GM21825 (cell line): ENCODE results near the gene FBXO3.

ENCODE experiments used
- ATAC-seq: cut with Tn5 transposase; IDR thresholded peaks from one replicate; pipeline ENCODE4 v1.9.1; 2021; ENCODE audit warnings: mild to moderate bottlenecking, moderate library complexity; ENCODE audit not compliant: unreplicated experiment

The FBXO3 gene

GRCh38 chr11:33703788-33704187 lies 70.5 kb downstream of the FBXO3 start:
- ATAC-seq = no peak

- ATAC-seq = no peak
Measured at GRCh38 chr11:33703234-33703633, 71.1 kb downstream of the FBXO3 start.

- ATAC-seq = no peak
Measured at GRCh38 chr11:33701302-33702230, 72.8 kb downstream of the FBXO3 start.

- peak; percentile 90 for ATAC-seq
Measured at GRCh38 chr11:33700502-33701271, 73.6 kb downstream of the FBXO3 start, which contains the start of gene C11orf91. C11orf91 (minus strand) TSS chr11:33700826; CDS start chr11:33700740, 86 bp downstream.

GRCh38 chr11:33700063-33700501 lies 74.2 kb downstream of the FBXO3 start:
- no peak for ATAC-seq

DNA sequence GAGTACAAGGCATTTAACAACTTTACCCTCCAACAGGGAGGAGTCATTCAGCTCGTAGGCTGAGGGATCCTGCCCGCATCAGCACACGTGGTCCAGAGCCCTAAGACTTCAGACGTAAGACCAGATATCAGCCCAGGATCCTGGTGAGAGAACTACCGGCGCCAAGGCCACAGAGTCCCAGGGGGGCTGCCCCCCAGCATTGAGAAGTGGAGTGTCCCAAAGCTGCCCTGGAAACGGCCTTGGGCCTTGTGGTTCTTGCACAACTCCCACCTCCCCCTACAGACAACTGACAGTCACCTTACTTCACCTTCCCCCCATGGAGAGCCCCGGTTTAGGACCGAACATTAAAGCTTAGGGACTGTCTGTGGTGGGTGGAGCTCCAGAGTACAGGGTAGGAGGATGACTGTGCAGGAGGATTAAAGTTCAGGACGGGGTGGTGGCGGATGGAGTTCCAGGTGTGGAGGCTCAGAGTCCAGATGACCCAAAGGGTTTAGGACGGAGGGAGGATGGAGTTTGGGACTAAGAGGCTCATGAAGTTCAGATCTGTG lies 74.7 kb downstream of the FBXO3 start:
- no peak for ATAC-seq

GRCh38 chr11:33698921-33699320 lies 75.4 kb downstream of the FBXO3 start:
- no peak for ATAC-seq

DNA sequence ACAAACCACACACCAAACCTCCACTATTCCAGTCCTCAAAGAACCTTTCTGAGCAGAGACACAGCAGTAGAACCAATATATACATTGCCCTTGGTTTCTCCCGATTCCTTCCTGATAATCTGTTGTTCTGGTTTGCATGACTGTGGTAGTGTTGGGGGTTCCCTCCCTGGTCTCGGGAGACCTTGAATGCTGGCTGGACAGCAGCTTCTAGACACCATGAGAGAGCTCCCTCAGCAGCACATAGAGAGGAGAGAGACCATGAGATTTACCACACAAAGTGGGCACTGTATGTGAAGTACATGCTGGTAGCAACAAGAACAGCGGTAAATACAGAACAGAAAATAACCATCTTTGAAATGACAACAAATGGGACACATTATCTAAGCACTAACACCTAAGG lies 76.3 kb downstream of the FBXO3 start:
- ATAC-seq = no peak

DNA sequence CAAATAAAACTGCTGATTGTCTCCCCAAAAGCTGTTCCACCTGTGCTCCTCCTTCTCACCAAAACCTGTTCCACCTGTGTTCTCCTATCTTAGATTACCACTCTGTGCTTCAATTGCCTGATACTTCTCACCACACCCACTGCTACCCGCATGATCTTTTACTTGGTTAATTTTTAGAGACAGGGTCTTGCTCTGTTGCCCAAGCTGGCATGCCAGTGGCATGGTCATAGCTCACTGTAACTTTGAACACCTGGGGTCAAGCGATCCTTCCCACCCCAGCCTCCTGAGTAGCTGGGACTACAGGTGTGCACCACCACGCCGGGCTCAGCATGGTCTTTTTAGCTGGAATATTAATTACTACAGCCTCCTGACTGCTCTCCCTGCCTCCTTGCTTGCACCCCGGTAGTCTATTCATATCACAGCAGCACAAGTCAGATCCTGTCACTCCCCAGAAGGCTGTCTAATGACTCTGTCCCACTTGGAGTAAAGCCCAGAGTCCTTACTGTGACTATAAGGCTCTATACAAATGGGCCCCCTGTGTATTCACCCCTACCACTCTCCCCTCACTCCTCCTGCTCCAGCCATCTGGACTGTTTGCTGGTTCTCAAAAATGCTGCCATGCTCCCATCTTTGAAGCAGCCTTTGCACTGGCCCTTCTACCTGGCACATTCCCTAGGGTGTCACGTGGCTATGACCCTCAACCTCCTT lies 77.2 kb downstream of the FBXO3 start:
- no peak for ATAC-seq

GRCh38 chr11:33696411-33696810 lies 77.9 kb downstream of the FBXO3 start:
- ATAC-seq = no peak

DNA sequence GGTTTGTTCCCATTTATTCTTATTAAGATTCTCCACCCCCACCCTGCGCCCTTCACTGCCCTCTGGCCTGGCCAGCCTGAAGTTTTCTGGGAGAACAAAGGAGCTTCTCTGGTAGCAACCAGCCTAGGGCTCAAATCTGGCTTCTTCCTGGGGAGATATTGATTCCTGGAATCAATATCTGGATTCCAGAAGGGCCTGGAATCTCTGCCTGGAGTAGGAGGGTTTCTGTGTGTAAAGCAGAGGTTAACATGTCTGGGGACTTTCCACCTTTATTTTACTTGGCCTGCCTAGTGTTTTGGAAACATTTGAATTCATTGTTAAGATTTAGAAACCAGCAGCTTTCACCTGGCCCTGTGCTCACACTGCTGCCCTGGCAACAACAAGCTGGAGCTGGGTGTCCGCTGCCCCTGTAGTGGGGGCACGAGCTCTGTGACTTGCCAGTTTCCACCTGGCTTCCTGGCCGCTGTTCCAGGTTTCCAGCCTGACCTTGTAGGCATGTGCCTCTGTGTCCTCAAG lies 79.2 kb downstream of the FBXO3 start:
- ATAC-seq = no peak

- ATAC-seq = no peak
Measured at GRCh38 chr11:33694346-33695050, 79.8 kb downstream of the FBXO3 start.

- ATAC-seq = no peak
Measured at GRCh38 chr11:33692541-33692940, 81.8 kb downstream of the FBXO3 start.

DNA sequence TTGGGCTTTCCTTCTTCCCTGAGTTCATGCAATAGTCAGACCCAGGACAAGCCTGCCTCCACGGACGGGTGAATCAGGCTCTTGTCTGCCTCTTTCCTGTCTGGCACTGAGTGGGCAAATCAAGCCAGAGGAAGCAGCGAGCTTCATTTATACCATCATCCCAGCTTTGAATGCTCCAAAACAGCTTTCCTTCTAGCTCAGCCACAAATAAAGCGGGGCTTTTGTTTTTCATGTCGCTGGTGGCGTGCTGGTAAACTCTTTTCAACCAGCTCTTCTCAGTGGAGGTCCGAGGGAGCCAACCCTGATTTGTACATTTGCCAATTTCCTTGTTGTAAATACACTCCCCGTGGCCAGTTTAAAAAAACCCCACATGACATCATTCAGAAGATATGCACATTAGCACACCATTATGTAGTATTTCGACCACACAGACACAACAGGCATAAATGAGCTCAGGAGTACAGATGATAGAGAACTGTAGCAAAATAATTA lies 82.3 kb downstream of the FBXO3 start:
- no peak for ATAC-seq

- no peak for ATAC-seq
Measured at GRCh38 chr11:33691066-33691864, 83.1 kb downstream of the FBXO3 start.
